Renal cortical epithelial cell (primary cell): ENCODE measurements around the gene FOXP1. TPM values are rescaled to one million over a fixed set of nuclear protein-coding genes. Genes with fewer than 3 reads are reported as not detected.
A peak's percentile ranks its signal among the peaks of the same experiment; 100 is the strongest.

Experiments
- DNase-seq: peaks from one replicate; pipeline ENCODE4 v3.0.0-alpha.2; 2011; ENCODE audit warnings: low read depth
- total RNA-seq: library from RNA; depleted of rRNA; stranded (reverse); fragments of >200 nt; gene quantifications from 2 replicates; pipeline ENCODE4 v1.2.3, GENCODE V29; 2014

The FOXP1 gene
- total RNA-seq, 1 donor from 2014 or later: 56.5 TPM

- DNase-seq: no peak
Observed at GRCh38 chr3:70914862-70915261, 668.7 kb downstream of the FOXP1 start.

- no peak for DNase-seq
Observed at GRCh38 chr3:70911719-70912118, 671.8 kb downstream of the FOXP1 start.

DNA sequence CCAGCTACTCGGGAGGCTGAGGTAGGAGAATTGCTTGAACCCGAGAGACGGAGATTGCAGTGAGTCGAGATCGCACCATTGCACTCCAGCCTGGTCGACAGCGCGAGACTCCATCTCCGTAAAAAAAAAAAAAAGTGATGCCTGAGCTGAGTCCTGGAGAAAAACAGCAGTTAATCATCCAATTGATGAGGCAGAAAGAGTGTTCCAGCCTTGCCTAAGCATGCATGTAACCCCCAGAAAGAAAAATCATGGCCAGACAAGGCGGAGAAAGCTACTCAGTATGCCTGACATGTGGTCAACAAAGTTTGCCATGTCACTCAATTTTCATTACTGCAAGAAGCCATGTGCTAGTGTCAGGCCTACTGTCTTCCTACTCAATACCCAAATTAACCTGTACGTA lies 678.0 kb downstream of the FOXP1 start:
- peak; percentile 56 for DNase-seq

Other genes with a start within 250 kb of the FOXP1 start
- 3.5 and 7.5 TPM in 2 replicates for gene EIF4E3, start 141.7 kb upstream of the FOXP1 start, total RNA-seq
- gene GPR27, start 170.1 kb upstream of the FOXP1 start, total RNA-seq: 4.0 and 6.2 TPM in 2 replicates
- not detected in 2 replicates for gene PROK2, start 201.4 kb upstream of the FOXP1 start, total RNA-seq